Kidney (tissue), 14 donors: Measurements from ENCODE around the gene MYL12A. TPM values are rescaled to one million over a fixed set of nuclear protein-coding genes. Genes with fewer than 3 reads are reported as not detected.

Experiments used
- DNase-seq, 5 donors: peaks; one replicate each; pipeline ENCODE4 v3.0.0-alpha.2; 2013 to 2020
- FAIRE-seq: peaks from 2 replicates; lab custom pipeline; 2012; peaks lifted over from hg19 to GRCh38; lab: Jason Lieb, UNC
- H3K27ac ChIP-seq, 2 donors: one replicate each; pipeline ENCODE4 v1.7.0; 2013; ENCODE audit warnings: low read depth in 2 of 2, low read length in 2 of 2, inconsistent platforms in 1 of 2
- H3K27me3 ChIP-seq: one replicate; pipeline ENCODE4 v1.7.1; 2013; ENCODE audit warnings: low read length, inconsistent platforms; ENCODE audit not compliant: control insufficient read depth, insufficient read depth
- H3K36me3 ChIP-seq, 3 donors: one replicate each; pipeline versions ENCODE4 v1.7.0 to v1.7.1; 2013; ENCODE audit warnings: low read length in 3 of 3, control low read depth in 1 of 3, inconsistent platforms in 1 of 3; ENCODE audit not compliant: insufficient read depth in 3 of 3, control insufficient read depth in 2 of 3
- H3K4me1 ChIP-seq, 3 donors: one replicate each; pipeline versions ENCODE4 v1.7.0 to v1.7.1; 2013; ENCODE audit warnings: low read length in 3 of 3, inconsistent platforms in 1 of 3, low read depth in 1 of 3; ENCODE audit not compliant: control insufficient read depth in 2 of 3, insufficient read depth in 2 of 3
- H3K4me3 ChIP-seq, 3 donors: one replicate each; pipeline versions ENCODE4 v1.7.0 to v1.8.1; 2013; ENCODE audit warnings: low read length in 3 of 3, control low read depth in 1 of 3, inconsistent platforms in 1 of 3
- H3K9ac ChIP-seq, 3 donors: one replicate each; pipeline versions ENCODE4 v1.7.0 to v1.7.1; 2013; ENCODE audit warnings: low read length in 3 of 3, control low read depth in 1 of 3, inconsistent platforms in 1 of 3
- H3K9me3 ChIP-seq, 3 donors: one replicate each; pipeline versions ENCODE4 v1.7.0 to v1.7.1; 2013; ENCODE audit warnings: low read length in 3 of 3, control low read depth in 1 of 3, inconsistent platforms in 1 of 3; ENCODE audit not compliant: control insufficient read depth in 2 of 3, insufficient read depth in 1 of 3
- CTCF ChIP-seq: IDR thresholded peaks from 3 replicates; pipeline ENCODE4 v1.5.1; 2012; ENCODE audit warnings: mild to moderate bottlenecking, moderate library complexity, borderline replicate concordance; ENCODE audit not compliant: insufficient read depth; ENCODE audit errors: extremely low read depth
- intact Hi-C: fragments of 100-400 bp; cut with DNase I; formaldehyde crosslinking; loops from one replicate; pipeline ENCODE4 v1.11.1; 2022
- polyA plus RNA-seq: library from polyadenylated mRNA; stranded (reverse); fragments of 350-450 nt; fragmentation: Illumina TruSeq; extraction: RNeasy Lipid Tissue Mini Kit (QIAGEN cat#74804); gene quantifications from one replicate; pipeline ENCODE4 v1.2.3, GENCODE V29; 2014; ENCODE audit warnings: low read depth, low replicate concordance; ENCODE audit not compliant: insufficient read depth
- total RNA-seq: library from RNA; stranded (reverse); fragmentation: NEBNext Ultra II Directional; extraction: Animal tissue kit (Norgen Biotek cat#: 25700); gene quantifications from one replicate; pipeline ENCODE4 v1.2.1, GENCODE V29; 2021
- donor health status: control.
- donor health status: control.
- donor health status: control.
- donor health status: control.
- donor health status: control.
- donor health status: DM: yes; HTN: yes; CAD: no.
- donor health status: Normal renal cell carcinoma (clear cell type).

Gene MYL12A
- total and polyA plus RNA-seq, 2 donors from 2014 or later, result 442 to 450 TPM

GRCh38 chr18:3211236-3211992 is 36.2 kb upstream of the MYL12A start:
- Histone ChIP-seq H3K4me1 (peaks cover 0 to 3% (median 0%) of the 10 kb centered on the region in 3 donors), H3K9ac (no peak overlapping the region), H3K36me3 (no peaks in the 10 kb centered on the region), H3K4me3 (no peak overlapping the region), H3K27ac (no peak overlapping the region), H3K27me3 (no peaks in the 10 kb centered on the region), H3K9me3 (no peaks in the 10 kb centered on the region)
- FAIRE-seq (no peak), DNase-seq (peak in 1 of 5 donors; percentile 40)
- no peak for TF ChIP-seq CTCF
- intact Hi-C loops, result no loop called here

- Histone ChIP-seq H3K27me3 (no peaks in the 10 kb centered on the region), H3K4me3 (no peak overlapping the region), H3K9ac (no peak overlapping the region), H3K9me3 (no peaks in the 10 kb centered on the region), H3K27ac (no peak overlapping the region), H3K4me1 (peaks cover 0 to 3% (median 0%) of the 10 kb centered on the region in 3 donors), H3K36me3 (no peaks in the 10 kb centered on the region)
- no peak for FAIRE-seq
- TF ChIP-seq CTCF, result no peak
- intact Hi-C loops, result no loop called here
- DNase-seq, result no peak
Observed at GRCh38 chr18:3212657-3213056, 34.9 kb upstream of the MYL12A start.

GRCh38 chr18:3213300-3214059 is 34.1 kb upstream of the MYL12A start:
- Histone ChIP-seq H3K4me3 (no peak overlapping the region), H3K36me3 (no peaks in the 10 kb centered on the region), H3K27ac (no peak overlapping the region), H3K9ac (no peak overlapping the region), H3K4me1 (peaks cover 0 to 3% (median 0%) of the 10 kb centered on the region in 3 donors), H3K9me3 (no peaks in the 10 kb centered on the region), H3K27me3 (no peaks in the 10 kb centered on the region)
- no peak for TF ChIP-seq CTCF
- intact Hi-C loops, result no loop called here
- FAIRE-seq (no peak), DNase-seq (peak in 1 of 5 donors; percentile 16)
